ENCODE results near the gene BTBD16. TPM values are rescaled to one million over a fixed set of nuclear protein-coding genes. Genes with fewer than 3 reads are reported as not detected.

BTBD16 gene
- total and polyA plus RNA-seq, 10 of the 15 experiments (the other 5 are each of a cell fraction or from before 2014, with no cell fraction given) = 0.11 TPM; not detected in 9

- 40% methylated on average over 9 of the region's 9 CpGs for WGBS (ENCODE audit: insufficient coverage, insufficient replicate concordance, low lambda C conversion rate, missing lambda C conversion rate)
- H3K4me3 ChIP-seq = no peak overlapping the region
- no peak overlapping the region for H3K4me2 ChIP-seq (ENCODE audit: control insufficient read depth, insufficient read depth)
- FAIRE-seq = no peak
- in situ Hi-C loops (cut with MboI) = loop anchor here (5.0 kb wide), 1 partner anchor 83 kb away; no protein-coding TSS in a partner anchor
- ChIA-PET RAD21 (ENCODE audit: unreplicated experiment) (interaction anchor here (1.1 to 2.2 kb wide), 2 partner anchors 11 to 90 kb away, joined by 3 to 11 read pairs; no protein-coding TSS in a partner anchor), SMC1A (ENCODE audit: uncharacterized antibody, unreplicated experiment) (interaction anchor here (0.6 to 4.0 kb wide), 2 partner anchors 46 to 90 kb away, joined by 3 to 43 read pairs; no protein-coding TSS in a partner anchor), POLR2A (no interaction called here), CTCF (interaction anchor here (1.0 to 4.4 kb wide), 7 partner anchors 10 to 221 kb away, joined by 3 to 91 read pairs (median 5); no protein-coding TSS in a partner anchor)
- H3K79me2 ChIP-seq (ENCODE audit: control insufficient read depth, insufficient read depth, low read length) = no peaks in the 10 kb centered on the region
- no peaks in the 10 kb centered on the region for H4K20me1 ChIP-seq (ENCODE audit: control insufficient read depth, insufficient read depth)
- no peaks in the 10 kb centered on the region for H3K9me3 ChIP-seq (replicated peaks; ENCODE audit: control insufficient read depth, insufficient read depth, low read length)
- intact Hi-C loops (cut with micrococcal nuclease; ENCODE audit: unreplicated experiment) = no loop called here
- no peak for ATAC-seq
- peaks cover 0 to 4% of the 10 kb centered on the region in 2 experiments; a peak in 2 of 4 replicates for H3K27me3 ChIP-seq (replicated peaks in 1 of 2; ENCODE audit: control insufficient read depth in 2 of 2, insufficient read depth in 2 of 2, low read length in 1 of 2)
- H2AFZ ChIP-seq (ENCODE audit: control insufficient read depth, low read depth, low read length) = no peak overlapping the region
- no peaks in the 10 kb centered on the region for H3K36me3 ChIP-seq (ENCODE audit: control insufficient read depth in 2 of 2, insufficient read depth in 2 of 2, low read length in 1 of 2)
- BruUV-seq (replicated peaks) = no TSS peak
- DNase-seq (ENCODE audit: low read depth, low spot score) = no peak
- no peaks in the 10 kb centered on the region; the same call in 1 of the 2 replicates for H3K4me1 ChIP-seq (ENCODE audit: control insufficient read depth, insufficient read depth, low read length)
- H3K9ac ChIP-seq (ENCODE audit: control insufficient read depth, insufficient read depth, low read length) = no peak overlapping the region
- H3K27ac ChIP-seq (ENCODE audit: control insufficient read depth, insufficient read depth) = no peak overlapping the region
- TF ChIP-seq SPI1 (IDR thresholded peaks at IDR 0.05; ENCODE audit: borderline replicate concordance, insufficient read depth, low read depth, low read length) (no peak), ZNF274 (IDR thresholded peaks at IDR 0.05; ENCODE audit: insufficient read depth, insufficient read length) (no peak), BCL11A (IDR thresholded peaks at IDR 0.05; ENCODE audit: low read depth, low read length) (no peak), SMAD1 (IDR thresholded peaks at IDR 0.05; ENCODE audit: low read depth, partially characterized antibody) (no peak), ZNF687 (IDR thresholded peaks at IDR 0.05) (no peak), CUX1 (IDR thresholded peaks at IDR 0.05; ENCODE audit: insufficient replicate concordance, low read depth, low read length) (no peak), ZNF217 (IDR thresholded peaks at IDR 0.05) (no peak), ASH2L (IDR thresholded peaks at IDR 0.05; ENCODE audit: borderline replicate concordance, low read depth) (no peak), TAF1 (IDR thresholded peaks at IDR 0.05; ENCODE audit: borderline replicate concordance, low read depth, low read length) (no peak), SUZ12 (IDR thresholded peaks at IDR 0.05; ENCODE audit: unreplicated experiment) (no peak), HDAC6 (IDR thresholded peaks at IDR 0.05; ENCODE audit: unreplicated experiment) (no peak), IKZF1 (conservative IDR thresholded peaks at IDR 0.05) (no peak), KDM1A (IDR thresholded peaks at IDR 0.05; ENCODE audit: borderline replicate concordance) (no peak), SIX5 (IDR thresholded peaks at IDR 0.05; ENCODE audit: low read depth, low read length, severe bottlenecking) (no peak), HCFC1 (IDR thresholded peaks at IDR 0.05; ENCODE audit: low read length) (no peak)
Observed at GRCh38 chr10:122344741-122345258, 73.7 kb downstream of the BTBD16 start.
